K562 (cell line): ENCODE data around the gene C12orf42. TPM values are rescaled to one million over a fixed set of nuclear protein-coding genes. Genes with fewer than 3 reads are reported as not detected.

Experiments used
- ATAC-seq: fragments of 200-7000 bp; cut with Tn5 transposase; 3 replicates; pipeline ENCODE4 v1.9.1; 2020; ENCODE audit warnings: moderate library complexity
- BruUV-seq: library from RNA; stranded (reverse); fragments of 400-500 nt; replicated peaks from 2 replicates; lab custom pipeline; 2021; lab: Mats Ljungman, UMichigan
- CTCF ChIA-PET: fragments of 300-600 bp; formaldehyde crosslinking; extraction: SDS; loops from one replicate; lab custom pipeline; 2021; ENCODE audit warnings: low intra/inter-chr PET ratio; lab: Yijun Ruan, JAX
- POLR2A ChIA-PET: fragments of 300-600, 350-650 bp; sonication (Branson Sonifier 250); formaldehyde crosslinking; extraction: SDS; loops from one replicate; lab custom pipeline; 2021; ENCODE audit warnings: antibody characterized with exemption, inconsistent platforms; lab: Yijun Ruan, JAX
- DNase-seq, 4 experiments: peaks; one replicate each; pipeline versions ENCODE4 v3.0.0 to v3.0.0-alpha.2; 2011 to 2018; ENCODE audit warnings: low spot score in 3 of 4, mixed read lengths in 3 of 4; ENCODE audit errors: extremely low read depth in 1 of 4
- FAIRE-seq: peaks from 2 replicates; lab custom pipeline; 2011; peaks lifted over from hg19 to GRCh38; lab: Jason Lieb, UNC
- H2AFZ ChIP-seq: 2 replicates; pipeline ENCODE4 v1.6.0; 2011; ENCODE audit warnings: low read depth, low read length, control low read depth, inconsistent platforms
- H3K27ac ChIP-seq: fragments of 200-600 bp; 3 replicates; pipeline ENCODE4 v1.8.0; 2011; ENCODE audit warnings: low read depth, mild to moderate bottlenecking, control low read depth, inconsistent platforms, low read length, moderate library complexity, mixed read lengths; ENCODE audit errors: extremely low read depth
- H3K27me3 ChIP-seq, 2 experiments: fragments of 300-600 bp in 1 of 2; 2 replicates in 1 of 2; 3 replicates in 1 of 2; pipeline versions ENCODE4 v1.6.0 to v1.8.0; 2011; ENCODE audit warnings: inconsistent platforms in 2 of 2, low read length in 2 of 2, mild to moderate bottlenecking in 1 of 2, mixed read lengths in 1 of 2, moderate library complexity in 1 of 2; ENCODE audit not compliant: control insufficient read depth in 2 of 2, insufficient read depth in 2 of 2
- H3K36me3 ChIP-seq: fragments of 300-600 bp; 3 replicates; pipeline ENCODE4 v1.8.0; 2011; ENCODE audit warnings: mild to moderate bottlenecking, low read length, inconsistent platforms; ENCODE audit not compliant: control insufficient read depth, insufficient read depth
- H3K4me1 ChIP-seq, 2 experiments: fragments of 200-600 bp in 1 of 2; replicated peaks in 1 of 2; 2 replicates in 1 of 2; 3 replicates in 1 of 2; pipeline versions ENCODE4 v1.5.1 to v1.8.0; 2011; ENCODE audit warnings: inconsistent platforms in 2 of 2, low read length in 2 of 2, mild to moderate bottlenecking in 1 of 2, mixed read lengths in 1 of 2, moderate library complexity in 1 of 2; ENCODE audit not compliant: control insufficient read depth in 2 of 2, insufficient read depth in 2 of 2
- H3K4me2 ChIP-seq: 2 replicates; pipeline ENCODE4 v1.6.1; 2011; ENCODE audit warnings: low read length, control low read depth, inconsistent platforms, mixed read lengths; ENCODE audit not compliant: insufficient read depth
- H3K4me3 ChIP-seq: fragments of 200-600 bp; sonication (generic), shearing (Covaris generic); 2 replicates; pipeline ENCODE4 v1.5.1; 2016; ENCODE audit warnings: control low read depth, inconsistent platforms
- H3K79me2 ChIP-seq: fragments of 200-600 bp; 3 replicates; pipeline ENCODE4 v1.8.0; 2011; ENCODE audit warnings: low read length, inconsistent platforms; ENCODE audit not compliant: control insufficient read depth, insufficient read depth
- H3K9ac ChIP-seq, 2 experiments: 2 replicates each; pipeline versions ENCODE4 v1.6.0 to v1.6.1; 2011; ENCODE audit warnings: low read depth in 2 of 2, low read length in 2 of 2, control low read depth in 1 of 2, inconsistent platforms in 1 of 2, mild to moderate bottlenecking in 1 of 2, mixed read lengths in 1 of 2; ENCODE audit not compliant: insufficient read depth in 1 of 2
- H3K9me1 ChIP-seq: one replicate; pipeline ENCODE4 v1.6.0; 2011; ENCODE audit warnings: inconsistent platforms, mild to moderate bottlenecking, low read length, moderate library complexity; ENCODE audit not compliant: control insufficient read depth, insufficient read depth
- H3K9me3 ChIP-seq: replicated peaks from 2 replicates; pipeline ENCODE4 v1.5.1; 2011; ENCODE audit warnings: low read depth, low read length, inconsistent platforms; ENCODE audit not compliant: control insufficient read depth, insufficient read depth
- H4K20me1 ChIP-seq: replicated peaks from 2 replicates; pipeline ENCODE4 v1.6.1; 2011; ENCODE audit warnings: low read length, inconsistent platforms, mixed read lengths; ENCODE audit not compliant: control insufficient read depth, insufficient read depth
- CBX1 ChIP-seq: sonication (generic); IDR thresholded peaks from 2 replicates; pipeline ENCODE4 v1.6.1; 2016; ENCODE audit warnings: antibody characterized with exemption, low read depth, mild to moderate bottlenecking
- CHAMP1 ChIP-seq: fragments of 450-650 bp; IDR thresholded peaks from 2 replicates; pipeline ENCODE4 v1.6.1; 2016; ENCODE audit warnings: mild to moderate bottlenecking
- CREB3L1 ChIP-seq: fragments of 450-650 bp; IDR thresholded peaks from 2 replicates; pipeline ENCODE4 v1.6.1; 2014; ENCODE audit warnings: low read depth, mild to moderate bottlenecking, moderate library complexity, borderline replicate concordance
- E2F1 ChIP-seq: sonication (generic); formaldehyde crosslinking; IDR thresholded peaks from 2 replicates; pipeline ENCODE4 v1.8.1; 2023; ENCODE audit warnings: mild to moderate bottlenecking, missing genetic modification reagents, moderate library complexity
- FUS ChIP-seq: fragments of 200-400 bp; formaldehyde crosslinking; optimal IDR thresholded peaks from 2 replicates; pipeline ENCODE3; 2017; ENCODE audit warnings: low read depth, low read length
- GABPB1 ChIP-seq: sonication (generic); formaldehyde crosslinking; IDR thresholded peaks from 2 replicates; pipeline ENCODE4 v1.8.0; 2022; ENCODE audit warnings: mild to moderate bottlenecking, missing genetic modification reagents
- HDAC3 ChIP-seq: fragments of 450-650 bp; IDR thresholded peaks from 2 replicates; pipeline ENCODE4 v1.6.1; 2018; ENCODE audit warnings: borderline replicate concordance, mild to moderate bottlenecking, moderate library complexity; ENCODE audit not compliant: partially characterized antibody
- HNRNPUL1 ChIP-seq: fragments of 200-400 bp; formaldehyde crosslinking; IDR thresholded peaks from 2 replicates; pipeline ENCODE4 v1.6.1; 2017; ENCODE audit warnings: low read length
- KHSRP ChIP-seq: fragments of 450-650 bp; IDR thresholded peaks from 2 replicates; pipeline ENCODE4 v1.6.1; 2017
- MLX ChIP-seq, 2 experiments: fragments of 450-650 bp in 1 of 2; sonication (generic) in 1 of 2; formaldehyde crosslinking; conservative IDR thresholded peaks; 2 replicates each; pipeline versions ENCODE4 v1.4.0 to v1.8.1; 2020 to 2022; ENCODE audit warnings: mild to moderate bottlenecking in 1 of 2, missing genetic modification reagents in 1 of 2
- NUFIP1 ChIP-seq: fragments of 450-650 bp; IDR thresholded peaks from 2 replicates; pipeline ENCODE4 v1.6.1; 2018; ENCODE audit not compliant: partially characterized antibody
- POLR2H ChIP-seq: IDR thresholded peaks from 2 replicates; pipeline ENCODE4 v1.6.1; 2016; ENCODE audit warnings: missing genetic modification characterization, low read depth, mild to moderate bottlenecking, control low read depth, missing compliant biosample characterization, moderate library complexity
- SIN3B ChIP-seq: fragments of 450-650 bp; IDR thresholded peaks from 2 replicates; pipeline ENCODE4 v1.6.1; 2017; ENCODE audit warnings: low read depth, mild to moderate bottlenecking, moderate library complexity
- YBX1 ChIP-seq: fragments of 450-650 bp; IDR thresholded peaks from 2 replicates; pipeline ENCODE4 v1.7.1; 2016; ENCODE audit warnings: mild to moderate bottlenecking
- ZNF174 ChIP-seq: fragments of 250-450 bp; sonication (Bioruptor Pico); IDR thresholded peaks from 2 replicates; pipeline ENCODE4 v1.4.0; 2020; ENCODE audit warnings: mild to moderate bottlenecking
- WGBS: fragments of 100-300 bp; shearing (Covaris generic); methylation state at CpG from one replicate; pipeline ENCODE4 v1.1.6; 2016; ENCODE audit warnings: low coverage, mixed read lengths; ENCODE audit not compliant: insufficient coverage; ENCODE audit errors: missing lambda C conversion rate; 5-methylcytosine and 5-hydroxymethylcytosine counted together
- in situ Hi-C: fragments of 300-500 bp; cut with MboI; formaldehyde crosslinking; loops from 4 replicates; pipeline ENCODE4 v1.15.0; 2018; ENCODE audit warnings: inconsistent platforms, mixed read lengths
- intact Hi-C: fragments of 100-400 bp; cut with micrococcal nuclease; formaldehyde crosslinking; loops from 2 replicates; pipeline ENCODE4 v1.14.2; 2022
- polyA plus RNA-seq, 8 experiments: library from polyadenylated mRNA; depleted of rRNA in 4 of 8; stranded (reverse) in 5 of 8; unstranded in 3 of 8; fragments of >200 nt; fragmentation: Nextera tagmentation in 2 of 8; fragmentation: Illumina TruSeq in 1 of 8; extraction: Ambion mirVana in 2 of 8; extraction: Trizol in 1 of 8; gene quantifications; 2 replicates each; pipeline versions ENCODE4 v1.2.1 to v1.2.3, GENCODE V29; 2011 to 2014; ENCODE audit warnings: inconsistent platforms in 1 of 8, missing spikeins in 1 of 8
- total RNA-seq, 7 experiments: library from RNA; depleted of rRNA in 6 of 7; stranded (reverse); fragments of >200 nt in 6 of 7; fragmentation: Illumina TruSeq in 2 of 7; extraction: Trizol in 2 of 7; gene quantifications; 2 replicates each; pipeline versions ENCODE4 v1.2.1 to v1.2.3, GENCODE V29; 2011 to 2021; ENCODE audit warnings: low replicate concordance in 1 of 7

The C12orf42 gene
- total and polyA plus RNA-seq, 9 of the 15 experiments (the other 6 are each of a cell fraction or from before 2014, with no cell fraction given), result not detected

- TF ChIP-seq FUS (no peak), MLX (CRISPR knock-in tag; conservative IDR thresholded peaks at IDR 0.05) (no peak), YBX1 (no peak), HNRNPUL1 (no peak)
Observed at GRCh38 chr12:103386451-103386850, 109.3 kb downstream of the C12orf42 start (continued).

GRCh38 chr12:103382736-103383346, 112.9 kb downstream of the C12orf42 start:
- no TSS peak for BruUV-seq
- Histone ChIP-seq H3K9me3 (no peaks in the 10 kb centered on the region), H3K27me3 (no peaks in the 10 kb centered on the region), H3K36me3 (no peaks in the 10 kb centered on the region), H3K4me1 (no peaks in the 10 kb centered on the region), H3K9me1 (no peaks in the 10 kb centered on the region), H3K4me2 (no peak overlapping the region), H3K4me3 (no peak overlapping the region), H2AFZ (no peak overlapping the region), H3K27ac (no peak overlapping the region), H4K20me1 (no peaks in the 10 kb centered on the region), H3K79me2 (no peaks in the 10 kb centered on the region), H3K9ac (no peak overlapping the region)
- FAIRE-seq (no peak), ATAC-seq (no peak), DNase-seq (no peak)
- in situ Hi-C loops (no loop called here), intact Hi-C loops (no loop called here)
- CTCF ChIA-PET, result no interaction called here
- no peak for TF ChIP-seq GABPB1 (CRISPR knock-in tag)
- TF ChIP-seq CBX1, result no peak
- no peak for TF ChIP-seq CHAMP1
- no peak for TF ChIP-seq POLR2H (tag)
- no peak for TF ChIP-seq CREB3L1
- no peak for TF ChIP-seq HDAC3
- TF ChIP-seq E2F1 (CRISPR knock-in tag), result no peak
- no peak for TF ChIP-seq SIN3B
- TF ChIP-seq ZNF174 (CRISPR knock-in tag), result no peak
- no peak for TF ChIP-seq KHSRP
- TF ChIP-seq NUFIP1, result no peak
- POLR2A ChIA-PET, result no interaction called here
- 0% methylated on average over 1 of the region's 1 CpG for WGBS
